Right lobe of liver (tissue), 6 donors: Measurements from ENCODE around the gene RAP1GAP2. TPM values are rescaled to one million over a fixed set of nuclear protein-coding genes. Genes with fewer than 3 reads are reported as not detected.
A peak's percentile ranks its signal among the peaks of the same experiment; 100 is the strongest.
"Not testable (repeated sequence)": the region's sequence is repeated elsewhere in the genome, so short reads cannot be mapped to it uniquely, and the experiment has no call there.

ENCODE experiments used
- ATAC-seq, 4 donors: fragments of 200-7000 bp; cut with Tn5 transposase; one replicate each; pipeline ENCODE4 v1.9.1; 2020; ENCODE audit warnings: mild to moderate bottlenecking in 4 of 4, moderate library complexity in 4 of 4
- DNase-seq, 3 donors: peaks; one replicate each; pipeline ENCODE4 v3.0.0-alpha.2; 2020
- H3K27ac ChIP-seq, 3 donors: fragments of 200-600 bp; one replicate each; pipeline ENCODE4 v1.8.0; 2022
- H3K27me3 ChIP-seq, 2 donors: fragments of 200-600 bp; one replicate each; pipeline ENCODE4 v1.8.0; 2022
- H3K36me3 ChIP-seq, 4 donors: fragments of 200-600 bp; sonication (generic) in 1 of 4; one replicate each; pipeline versions ENCODE4 v1.5.1 to v1.8.0; 2017 to 2022; ENCODE audit warnings: control low read depth in 1 of 4
- H3K4me1 ChIP-seq, 4 donors: fragments of 200-600 bp; sonication (generic) in 1 of 4; one replicate each; pipeline versions ENCODE4 v1.5.1 to v1.8.0; 2017 to 2022; ENCODE audit warnings: control low read depth in 1 of 4
- H3K4me3 ChIP-seq, 3 donors: fragments of 200-600 bp; one replicate each; pipeline ENCODE4 v1.8.0; 2022
- H3K9me3 ChIP-seq, 4 donors: fragments of 200-600 bp; sonication (generic) in 1 of 4; one replicate each; pipeline versions ENCODE4 v1.5.1 to v1.8.0; 2017 to 2022; ENCODE audit warnings: control low read depth in 1 of 4
- POLR2A ChIP-seq: fragments of 450-650 bp; IDR thresholded peaks from one replicate; pipeline ENCODE4 v1.6.1; 2017; ENCODE audit warnings: antibody characterized with exemption, mild to moderate bottlenecking
- WGBS: methylation state at CpG from one replicate; pipeline ENCODE4 v1.1.6; 2018; ENCODE audit warnings: low coverage, low lambda C conversion rate; ENCODE audit not compliant: insufficient coverage; ENCODE audit errors: missing lambda C conversion rate; 5-methylcytosine and 5-hydroxymethylcytosine counted together
- intact Hi-C, 2 donors: fragments of 100-400 bp; cut with DNase I; formaldehyde crosslinking; loops; one replicate each; pipeline versions ENCODE4 v1.11.2 to v1.14.1; 2022
- total RNA-seq, 6 experiments: library from RNA; depleted of rRNA in 2 of 6; stranded (reverse); fragments of >200 nt in 2 of 6; fragmentation: NEBNext Ultra II Directional in 3 of 6; extraction: Animal tissue kit (Norgen Biotek cat#: 25700) in 3 of 6; gene quantifications; one replicate each; pipeline versions ENCODE4 v1.1.0 to v1.2.4, GENCODE V29; 2016 to 2023
- TF ChIP-seq, protein P1 (sequence below), 4 donors: fragments of 200-600 bp in 3 of 4; fragments of 450-650 bp in 1 of 4; IDR thresholded peaks; one replicate each; pipeline versions ENCODE4 v1.5.1 to v1.8.0; 2016 to 2022; ENCODE audit warnings: antibody characterized with exemption in 4 of 4, mild to moderate bottlenecking in 2 of 4
- donor health status: DM: no; HTN: yes; CAD: no.
- donor health status: DM: no; HTN: no; CAD: no.
- donor health status: DM: no; HTN: no; CAD: no.
- donor health status: DM: no; HTN: yes; CAD: no.
- donor health status: DM: no; HTN: yes; CAD: no.

The RAP1GAP2 gene
- total RNA-seq, 6 experiments from 2014 or later, result 1.0 to 3.8 (median 1.8) TPM

DNA sequence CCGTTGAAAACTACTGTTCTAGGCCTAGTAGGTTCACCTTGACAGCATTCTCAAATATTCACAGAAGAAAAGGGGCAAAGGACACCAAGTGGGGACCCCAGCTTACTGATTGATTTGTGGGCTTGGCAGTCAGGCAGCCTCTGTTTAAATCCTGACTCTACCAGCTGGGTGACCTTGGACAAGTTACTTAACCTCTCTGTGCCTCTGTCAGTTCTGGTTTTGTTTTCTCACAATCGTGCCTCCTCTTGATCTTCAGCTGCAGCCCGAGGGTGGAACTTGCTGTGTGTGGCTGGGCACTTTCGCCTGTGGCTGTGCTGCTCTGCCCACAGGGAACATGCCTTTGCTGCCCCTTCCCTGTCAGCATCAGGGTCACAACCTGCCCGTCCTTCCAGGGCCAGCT, 17.8 kb downstream of the RAP1GAP2 start:
- H3K4me1 ChIP-seq, result no peaks in the 10 kb centered on the region
- DNase-seq (no peak), ATAC-seq (peak in 1 of 4 donors; percentile 8)
- intact Hi-C loops, result no loop called here
- 52% methylated on average over 2 of the region's 5 CpGs for WGBS
- no peaks in the 10 kb centered on the region for H3K9me3 ChIP-seq
- no peaks in the 10 kb centered on the region for H3K27me3 ChIP-seq
- TF ChIP-seq, protein P1, sequence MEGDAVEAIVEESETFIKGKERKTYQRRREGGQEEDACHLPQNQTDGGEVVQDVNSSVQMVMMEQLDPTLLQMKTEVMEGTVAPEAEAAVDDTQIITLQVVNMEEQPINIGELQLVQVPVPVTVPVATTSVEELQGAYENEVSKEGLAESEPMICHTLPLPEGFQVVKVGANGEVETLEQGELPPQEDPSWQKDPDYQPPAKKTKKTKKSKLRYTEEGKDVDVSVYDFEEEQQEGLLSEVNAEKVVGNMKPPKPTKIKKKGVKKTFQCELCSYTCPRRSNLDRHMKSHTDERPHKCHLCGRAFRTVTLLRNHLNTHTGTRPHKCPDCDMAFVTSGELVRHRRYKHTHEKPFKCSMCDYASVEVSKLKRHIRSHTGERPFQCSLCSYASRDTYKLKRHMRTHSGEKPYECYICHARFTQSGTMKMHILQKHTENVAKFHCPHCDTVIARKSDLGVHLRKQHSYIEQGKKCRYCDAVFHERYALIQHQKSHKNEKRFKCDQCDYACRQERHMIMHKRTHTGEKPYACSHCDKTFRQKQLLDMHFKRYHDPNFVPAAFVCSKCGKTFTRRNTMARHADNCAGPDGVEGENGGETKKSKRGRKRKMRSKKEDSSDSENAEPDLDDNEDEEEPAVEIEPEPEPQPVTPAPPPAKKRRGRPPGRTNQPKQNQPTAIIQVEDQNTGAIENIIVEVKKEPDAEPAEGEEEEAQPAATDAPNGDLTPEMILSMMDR (IDR thresholded peaks at IDR 0.05), result no peak
- no peak for TF ChIP-seq POLR2A
- H3K36me3 ChIP-seq, result no peaks in the 10 kb centered on the region
- H3K27ac ChIP-seq, result no peak overlapping the region
- no peak overlapping the region for H3K4me3 ChIP-seq

DNA sequence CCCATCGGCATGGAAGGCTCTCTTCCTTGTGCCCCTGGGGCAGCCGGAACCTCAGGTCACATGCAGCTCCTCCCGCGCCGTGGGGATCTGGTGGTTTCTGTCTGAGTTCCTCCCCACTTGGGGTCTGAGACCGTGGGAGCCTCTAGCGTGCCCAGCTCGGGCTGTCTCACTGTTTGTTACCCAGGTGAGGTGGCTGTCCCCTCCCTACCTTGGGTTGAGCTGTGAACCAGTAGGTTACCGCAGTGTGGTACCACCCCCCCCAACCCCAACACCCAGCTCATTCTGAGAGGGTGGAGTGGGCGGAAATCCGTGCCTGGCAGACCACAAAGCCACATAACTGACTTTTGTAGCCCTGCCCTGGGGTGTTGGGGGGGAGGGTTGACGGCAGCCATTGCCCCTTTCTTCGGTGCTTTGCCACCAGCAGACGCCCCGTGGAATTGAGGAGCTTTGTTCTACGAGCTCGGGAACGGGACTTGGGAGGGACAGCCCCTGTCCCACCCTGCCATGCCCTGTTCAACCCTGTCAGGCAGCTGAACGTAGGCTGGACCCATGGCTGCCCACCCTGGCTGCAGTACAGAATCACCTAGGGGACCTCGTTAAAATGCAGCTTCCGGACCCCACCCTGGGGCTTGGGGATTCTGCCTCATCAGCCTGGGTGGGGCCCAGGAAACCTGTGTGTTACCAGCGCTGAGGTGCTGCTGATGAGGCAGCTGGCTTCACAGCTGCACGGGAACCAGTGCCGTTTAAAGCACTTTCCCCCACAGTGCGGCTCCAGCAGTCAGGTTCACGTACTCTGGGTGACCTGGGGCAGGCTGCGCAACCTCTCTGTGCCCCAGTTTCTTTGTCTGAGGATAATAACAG, 18.5 kb downstream of the RAP1GAP2 start:
- Histone ChIP-seq H3K4me1 (no peaks in the 10 kb centered on the region), H3K27ac (no peak overlapping the region), H3K9me3 (no peaks in the 10 kb centered on the region), H3K27me3 (no peaks in the 10 kb centered on the region), H3K36me3 (no peaks in the 10 kb centered on the region), H3K4me3 (no peak overlapping the region)
- intact Hi-C loops, result no loop called here
- ATAC-seq (peak; percentile 44 to 69 (median 54)), DNase-seq (peak in 1 of 3 donors; percentile 45)
- WGBS, result 55% methylated on average over 6 of the region's 27 CpGs
- TF ChIP-seq, protein P1 (IDR thresholded peaks at IDR 0.05), result no peak
- TF ChIP-seq POLR2A, result no peak

DNA sequence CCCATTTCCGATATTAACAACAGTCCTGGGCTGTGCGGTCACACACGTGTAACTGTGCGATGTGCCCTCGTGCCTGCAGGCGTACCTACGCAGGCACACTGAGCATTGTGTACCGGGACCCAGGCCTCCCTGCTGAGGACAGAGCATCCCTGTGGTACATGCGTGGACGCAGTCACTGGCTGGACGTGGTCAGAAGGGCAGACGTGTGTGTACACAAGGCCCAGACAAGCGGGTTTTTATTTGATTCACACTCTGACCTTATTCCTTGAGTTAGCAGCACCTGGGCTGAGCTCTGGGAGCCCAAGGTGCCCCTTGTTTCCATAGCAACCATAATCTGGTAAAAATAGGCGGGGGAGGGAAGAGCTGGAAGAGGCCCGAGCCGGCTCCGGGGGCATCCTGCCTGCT, 19.5 kb downstream of the RAP1GAP2 start:
- WGBS, result 54% methylated on average over 7 of the region's 17 CpGs
- no peaks in the 10 kb centered on the region for H3K27me3 ChIP-seq
- no peak for ATAC-seq
- H3K9me3 ChIP-seq, result no peaks in the 10 kb centered on the region
- intact Hi-C loops, result no loop called here
- H3K27ac ChIP-seq, result no peak overlapping the region
- no peaks in the 10 kb centered on the region for H3K4me1 ChIP-seq
- no peaks in the 10 kb centered on the region for H3K36me3 ChIP-seq
- no peak overlapping the region for H3K4me3 ChIP-seq
- no peak for DNase-seq
- TF ChIP-seq POLR2A, result no peak
- TF ChIP-seq, protein P1 (IDR thresholded peaks at IDR 0.05), result no peak

DNA sequence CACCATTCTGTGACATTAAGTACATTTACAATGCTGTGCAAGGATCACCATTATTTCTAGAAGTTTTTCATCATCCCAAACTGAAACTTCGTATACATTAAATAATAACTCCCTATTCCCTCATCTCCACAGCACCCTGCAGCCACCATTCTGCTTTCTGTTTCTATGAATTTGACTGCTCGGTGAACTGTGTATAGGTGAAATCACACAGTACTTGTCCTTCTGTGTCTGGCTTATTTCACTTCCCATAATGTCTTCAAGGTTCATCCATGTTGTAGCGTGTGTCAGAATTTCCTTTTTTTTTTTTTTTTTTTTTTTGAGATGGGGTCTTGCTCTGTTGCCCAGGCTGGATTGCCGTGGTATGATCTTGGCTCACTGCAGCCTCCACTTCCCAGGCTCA, 20.4 kb downstream of the RAP1GAP2 start:
- H3K36me3 ChIP-seq, result no peaks in the 10 kb centered on the region
- 73% methylated on average over 3 of the region's 4 CpGs for WGBS
- TF ChIP-seq POLR2A, result no peak
- TF ChIP-seq, protein P1 (IDR thresholded peaks at IDR 0.05), result no peak
- H3K4me1 ChIP-seq, result no peaks in the 10 kb centered on the region
- intact Hi-C loops, result no loop called here
- H3K4me3 ChIP-seq, result no peak overlapping the region
- H3K9me3 ChIP-seq, result no peaks in the 10 kb centered on the region
- ATAC-seq, result no peak
- no peak overlapping the region for H3K27ac ChIP-seq
- no peaks in the 10 kb centered on the region for H3K27me3 ChIP-seq
- no peak for DNase-seq

DNA sequence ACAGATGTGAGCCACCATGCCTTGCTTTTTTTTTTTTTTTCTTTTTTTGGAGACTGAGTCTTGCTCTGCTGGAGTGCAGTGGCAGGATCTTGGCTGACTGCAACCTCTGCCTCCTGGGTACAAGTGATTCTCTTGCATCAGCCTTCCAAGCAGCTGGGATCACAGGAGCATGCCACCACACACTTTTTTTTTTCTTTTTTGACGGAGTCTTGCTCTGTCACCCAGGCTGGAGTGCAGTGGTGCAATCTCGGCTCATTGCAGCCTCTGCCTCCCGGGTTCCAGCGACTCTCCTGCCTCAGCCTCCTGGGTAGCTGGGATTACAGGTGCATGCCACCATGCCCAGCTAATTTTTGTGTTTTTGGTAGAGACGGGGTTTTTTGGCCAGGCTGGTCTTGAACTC, 23.1 kb downstream of the RAP1GAP2 start:
- H3K4me1 ChIP-seq, intact Hi-C loops, H3K36me3 ChIP-seq, H3K9me3 ChIP-seq, H3K27ac ChIP-seq, H3K4me3 ChIP-seq, DNase-seq, H3K27me3 ChIP-seq, ATAC-seq: not testable (repeated sequence)
- WGBS, result 40% methylated on average over 1 of the region's 5 CpGs
